K562 treated with DMSO at 1 percent for 24 hours (cell line): Measurements from ENCODE around the gene SPIN1. TPM values are rescaled to one million over a fixed set of nuclear protein-coding genes. Genes with fewer than 3 reads are reported as not detected.

Experiments
- total RNA-seq: library from RNA; unstranded; fragments of 300-600 nt; gene quantifications from 2 replicates; pipeline ENCODE4 v1.2.3, GENCODE V29; 2022; ENCODE audit warnings: low read depth; ENCODE audit not compliant: insufficient read depth

SPIN1 gene
- 12.5 and 13.9 TPM in 2 replicates for total RNA-seq

GRCh38 chr9:88388203-88388885, at the start of gene SPIN1:
Gene SPIN1 (plus strand): TSS chr9:88388444. CDS start chr9:88426540, 38,096 bp downstream.

Other genes starting within 250 kb of the SPIN1 start
- gene SPATA31C2, start 250.0 kb upstream of the SPIN1 start, total RNA-seq: 0.30 TPM in 1 of 2 replicates, not detected in the other
- not detected in 2 replicates for gene NXNL2, start 146.7 kb downstream of the SPIN1 start, total RNA-seq